OCI-LY7 (cell line): ENCODE measurements around the gene SPNS1. TPM values are rescaled to one million over a fixed set of nuclear protein-coding genes. Genes with fewer than 3 reads are reported as not detected.

Experiments
- BruUV-seq: library from RNA; stranded (reverse); fragments of 400-500 nt; replicated peaks from 2 replicates; lab custom pipeline; 2021; lab: Mats Ljungman, UMichigan
- CTCF ChIA-PET: fragments of 300-600 bp; sonication (Branson Sonifier 250); formaldehyde crosslinking; loops from one replicate; lab custom pipeline; 2022; ENCODE audit warnings: antibody characterized with exemption; ENCODE audit not compliant: unreplicated experiment; lab: Charles Lee
- POLR2A ChIA-PET: fragments of 300-600 bp; sonication (Branson Sonifier 250); formaldehyde crosslinking; loops from one replicate; lab custom pipeline; 2022; ENCODE audit warnings: antibody characterized with exemption; lab: Charles Lee
- DNase-seq: peaks from one replicate; pipeline ENCODE4 v3.0.0-alpha.2; 2015; ENCODE audit warnings: low spot score
- H2AFZ ChIP-seq: fragments of 200-600 bp; sonication (generic), shearing (Covaris generic); 2 replicates; pipeline ENCODE4 v1.6.1; 2014; ENCODE audit warnings: mild to moderate bottlenecking, antibody characterized with exemption, low read length, moderate library complexity
- H3K27ac ChIP-seq: fragments of 200-600 bp; sonication (generic); 2 replicates; pipeline ENCODE4 v1.5.1; 2014; ENCODE audit warnings: mixed run types, low read depth, mild to moderate bottlenecking, moderate library complexity, low read length, inconsistent platforms; ENCODE audit not compliant: poor library complexity, severe bottlenecking
- H3K36me3 ChIP-seq: fragments of 200-600 bp; sonication (generic); 2 replicates; pipeline ENCODE4 v1.6.1; 2014; ENCODE audit warnings: mild to moderate bottlenecking, antibody characterized with exemption, low read length, moderate library complexity, mixed read lengths; ENCODE audit not compliant: insufficient read depth
- H3K4me1 ChIP-seq: fragments of 200-600 bp; sonication (generic); 2 replicates; pipeline ENCODE4 v1.5.1; 2014; ENCODE audit warnings: mild to moderate bottlenecking, low read length; ENCODE audit not compliant: insufficient read depth, poor library complexity, severe bottlenecking
- H3K4me2 ChIP-seq: fragments of 200-600 bp; sonication (generic); 2 replicates; pipeline ENCODE4 v1.6.1; 2014; ENCODE audit warnings: mild to moderate bottlenecking, low read length
- H3K4me3 ChIP-seq: fragments of 200-600 bp; sonication (generic); 2 replicates; pipeline ENCODE4 v1.5.1; 2014; ENCODE audit warnings: mild to moderate bottlenecking, low read depth, low read length; ENCODE audit not compliant: poor library complexity, severe bottlenecking
- H3K79me2 ChIP-seq: fragments of 200-600 bp; sonication (generic); 2 replicates; pipeline ENCODE4 v1.6.1; 2016; ENCODE audit warnings: low read depth, mild to moderate bottlenecking, low read length, moderate library complexity, mixed read lengths; ENCODE audit not compliant: insufficient read depth
- H3K9me2 ChIP-seq: fragments of 200-600 bp; sonication (generic); 2 replicates; pipeline ENCODE4 v1.6.1; 2016; ENCODE audit warnings: mild to moderate bottlenecking, low read length, mixed read lengths; ENCODE audit not compliant: insufficient read depth
- H3K9me3 ChIP-seq: fragments of 200-600 bp; sonication (generic); 2 replicates; pipeline ENCODE4 v1.6.1; 2014; ENCODE audit warnings: mild to moderate bottlenecking, mixed run types, low read length, mixed read lengths
- H4K20me1 ChIP-seq: fragments of 200-600 bp; sonication (generic); 2 replicates; pipeline ENCODE4 v1.6.1; 2014; ENCODE audit warnings: mild to moderate bottlenecking, antibody characterized with exemption, low read length, moderate library complexity, mixed read lengths; ENCODE audit not compliant: insufficient read depth
- CTCF ChIP-seq: fragments of 200-600 bp; sonication (generic); conservative IDR thresholded peaks from 2 replicates; pipeline ENCODE4 v1.5.1; 2014; ENCODE audit warnings: mild to moderate bottlenecking, antibody characterized with exemption, low read length, moderate library complexity, mixed read lengths
- EZH2phosphoT487 ChIP-seq: fragments of 200-600 bp; sonication (generic); IDR thresholded peaks from 2 replicates; pipeline ENCODE4 v1.6.1; 2018; ENCODE audit warnings: low read depth, borderline replicate concordance, mild to moderate bottlenecking, mixed run types, antibody characterized with exemption, low read length, moderate library complexity, mixed read lengths
- intact Hi-C: fragments of 100-400 bp; cut with micrococcal nuclease; formaldehyde crosslinking; loops from one replicate; pipeline ENCODE4 v1.10.0; 2022; ENCODE audit not compliant: unreplicated experiment
- total RNA-seq, 2 experiments: library from RNA; depleted of rRNA in 1 of 2; stranded (reverse); fragments of >200 nt in 1 of 2; shearing (Covaris generic) in 1 of 2; gene quantifications; 2 replicates each; pipeline ENCODE4 v1.2.3, GENCODE V29; 2014 to 2022

The SPNS1 gene
- total RNA-seq, 2 experiments from 2014 or later: 20.1 to 20.4 TPM

DNA sequence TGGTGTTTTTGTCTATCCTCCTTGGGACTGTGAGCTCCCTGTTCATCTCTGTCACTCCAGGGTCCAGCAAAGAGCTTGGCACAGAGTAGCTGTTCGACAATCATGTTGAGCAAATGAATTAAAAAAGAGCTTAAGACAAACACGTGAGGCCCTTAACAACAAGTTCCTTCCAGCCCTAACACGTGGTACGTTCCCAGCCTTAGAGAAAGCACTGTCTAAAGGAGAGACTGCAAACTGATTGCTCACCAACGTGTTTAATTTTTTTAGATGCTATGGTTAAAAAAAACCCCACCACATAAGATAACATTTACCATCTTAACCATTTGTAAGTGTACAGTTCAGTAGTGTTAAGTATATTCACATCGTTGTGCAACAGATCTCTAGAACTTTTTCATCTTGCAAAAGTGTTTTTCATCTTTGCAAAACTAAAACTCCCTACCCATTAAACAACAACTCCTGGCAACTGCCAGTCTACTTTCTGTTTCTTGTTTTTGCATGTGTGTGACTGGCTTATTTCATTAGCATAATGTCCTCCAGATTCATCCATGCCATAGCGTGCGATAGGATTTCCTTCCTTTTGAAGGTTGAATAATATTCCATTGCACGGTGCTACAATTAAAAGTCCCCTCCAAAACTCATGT, 38.5 kb downstream of the SPNS1 start:
- H3K4me1 ChIP-seq: no peaks in the 10 kb centered on the region
- H3K27ac ChIP-seq: no peak overlapping the region
- H3K9me2 ChIP-seq: no peaks in the 10 kb centered on the region
- H3K4me3 ChIP-seq: no peak overlapping the region
- H3K4me2 ChIP-seq: no peak overlapping the region
- POLR2A ChIA-PET: interaction anchor here (1.0 kb wide), 1 partner anchor 11 kb away, joined by 3 read pairs; no protein-coding TSS in a partner anchor
- no peaks in the 10 kb centered on the region for H3K79me2 ChIP-seq
- CTCF ChIA-PET: no interaction called here
- intact Hi-C loops: no loop called here
- no peaks in the 10 kb centered on the region for H3K36me3 ChIP-seq
- no peaks in the 10 kb centered on the region for H4K20me1 ChIP-seq
- no peak for DNase-seq
- TF ChIP-seq EZH2phosphoT487 (no peak), CTCF (no peak)
- H3K9me3 ChIP-seq: no peaks in the 10 kb centered on the region
- H2AFZ ChIP-seq: no peak overlapping the region
- BruUV-seq: no TSS peak

DNA sequence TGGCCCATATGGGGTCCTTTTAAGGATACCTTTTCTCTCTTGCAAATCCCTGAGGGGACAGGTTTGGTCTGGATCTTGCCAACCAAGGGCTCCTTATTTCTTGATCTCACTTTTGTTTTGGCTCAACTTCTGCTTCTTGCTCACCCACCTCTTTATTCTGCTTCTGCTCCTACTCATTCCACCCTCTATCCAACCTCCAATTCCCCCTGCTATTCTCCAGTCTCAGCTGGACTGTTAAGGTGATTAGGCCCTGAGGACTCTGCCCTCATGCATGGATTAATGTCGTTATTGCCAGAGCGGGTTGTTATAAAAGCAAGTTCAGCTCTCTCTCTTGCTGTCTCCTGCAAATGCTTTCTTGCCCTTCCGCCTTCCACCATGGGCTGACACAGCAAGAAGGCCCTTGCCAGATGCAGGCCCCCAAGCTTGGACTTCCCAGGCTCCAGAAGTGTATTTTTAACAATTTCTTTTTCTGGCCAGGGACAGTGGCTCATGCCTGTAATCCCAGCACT, 40.0 kb downstream of the SPNS1 start:
- intact Hi-C loops: no loop called here
- POLR2A ChIA-PET: no interaction called here
- Histone ChIP-seq H3K4me1 (no peaks in the 10 kb centered on the region), H4K20me1 (no peaks in the 10 kb centered on the region), H3K9me2 (no peaks in the 10 kb centered on the region), H3K36me3 (no peaks in the 10 kb centered on the region), H2AFZ (no peak overlapping the region), H3K9me3 (no peaks in the 10 kb centered on the region), H3K4me2 (no peak overlapping the region), H3K79me2 (no peaks in the 10 kb centered on the region), H3K4me3 (no peak overlapping the region), H3K27ac (no peak overlapping the region)
- CTCF ChIA-PET: no interaction called here
- TF ChIP-seq EZH2phosphoT487: no peak
- TF ChIP-seq CTCF: no peak
- no TSS peak for BruUV-seq
- no peak for DNase-seq

DNA sequence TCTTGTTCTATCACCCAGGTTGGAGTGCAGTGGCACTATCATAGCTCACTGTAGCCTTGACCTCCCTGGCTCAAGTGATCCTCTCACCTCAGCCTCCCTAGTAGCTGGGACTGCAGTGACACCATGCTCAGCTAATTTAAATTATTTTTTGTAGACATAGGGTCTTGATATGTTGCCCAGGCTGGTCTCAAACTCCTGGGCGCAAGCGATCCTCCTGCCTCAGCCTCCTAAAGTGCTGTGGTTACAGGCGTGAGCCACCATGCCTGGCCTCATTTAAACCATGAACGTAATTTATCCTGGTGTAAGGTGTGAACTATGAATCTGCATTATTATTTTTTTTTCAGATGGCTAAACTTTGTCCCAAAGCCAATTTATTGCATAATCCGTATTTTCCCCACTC, 47.6 kb downstream of the SPNS1 start:
- Histone ChIP-seq H3K4me2 (no peak overlapping the region), H3K36me3 (no peaks in the 10 kb centered on the region), H3K9me2 (no peaks in the 10 kb centered on the region), H3K4me3 (no peak overlapping the region), H3K4me1 (no peaks in the 10 kb centered on the region), H2AFZ (no peak overlapping the region), H4K20me1 (no peaks in the 10 kb centered on the region), H3K9me3 (no peaks in the 10 kb centered on the region), H3K79me2 (no peaks in the 10 kb centered on the region), H3K27ac (no peak overlapping the region)
- BruUV-seq: no TSS peak
- TF ChIP-seq CTCF: no peak
- no peak for TF ChIP-seq EZH2phosphoT487
- ChIA-PET POLR2A (no interaction called here), CTCF (no interaction called here)
- intact Hi-C loops: no loop called here
- no peak for DNase-seq
